PFSK-1 (cell line): ENCODE results near the gene FTH1.

Source experiments
- FOXP2 ChIP-seq: optimal IDR thresholded peaks from 2 replicates; pipeline ENCODE3; 2011; ENCODE audit warnings: borderline replicate concordance, control low read depth, inconsistent platforms; ENCODE audit not compliant: insufficient read depth; ENCODE audit errors: extremely low read length, extremely low read depth
- POLR2AphosphoS5 ChIP-seq: IDR thresholded peaks from 2 replicates; pipeline ENCODE4 v1.6.1; 2012; ENCODE audit warnings: low read depth, mild to moderate bottlenecking, control low read depth, low read length, moderate library complexity
- SIN3A ChIP-seq: IDR thresholded peaks from 2 replicates; pipeline ENCODE4 v1.6.1; 2012; ENCODE audit warnings: mild to moderate bottlenecking, low read length, moderate library complexity, borderline replicate concordance; ENCODE audit not compliant: insufficient read depth
- TAF1 ChIP-seq: IDR thresholded peaks from 2 replicates; pipeline ENCODE4 v1.6.1; 2012; ENCODE audit warnings: low read length, control low read depth, borderline replicate concordance; ENCODE audit not compliant: insufficient read depth
- TF ChIP-seq, protein P1 (sequence below), 2 experiments: IDR thresholded peaks; 2 replicates each; pipeline versions ENCODE4 v1.6.1 to v1.8.0; 2011 to 2012; ENCODE audit warnings: low read depth in 2 of 2, low read length in 2 of 2, control low read depth in 1 of 2, inconsistent platforms in 1 of 2, mild to moderate bottlenecking in 1 of 2, moderate library complexity in 1 of 2; ENCODE audit not compliant: insufficient read depth in 1 of 2

Gene FTH1

DNA sequence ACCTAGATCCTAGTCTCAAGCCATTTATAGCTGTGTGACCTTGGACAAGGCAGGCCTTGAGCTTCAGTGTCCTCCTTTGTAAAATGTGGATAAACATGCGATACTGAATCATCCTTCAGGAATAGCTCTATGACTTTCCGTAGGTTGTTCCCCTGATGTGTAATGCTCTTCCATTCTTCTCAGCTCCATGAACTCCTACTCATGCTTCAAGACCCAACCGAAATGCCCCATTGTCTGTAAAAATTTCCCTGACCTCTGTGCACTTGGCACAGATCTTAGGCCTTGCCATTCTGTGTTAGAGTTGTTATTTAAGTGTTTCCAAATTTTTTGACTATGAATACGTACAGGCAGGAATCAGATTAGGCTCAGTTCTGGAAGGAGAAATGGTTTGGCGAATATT, 20.5 kb downstream of the FTH1 start:
- TF ChIP-seq FOXP2 (no peak), POLR2AphosphoS5 (no peak), TAF1 (no peak), SIN3A (no peak)
- TF ChIP-seq, protein P1, sequence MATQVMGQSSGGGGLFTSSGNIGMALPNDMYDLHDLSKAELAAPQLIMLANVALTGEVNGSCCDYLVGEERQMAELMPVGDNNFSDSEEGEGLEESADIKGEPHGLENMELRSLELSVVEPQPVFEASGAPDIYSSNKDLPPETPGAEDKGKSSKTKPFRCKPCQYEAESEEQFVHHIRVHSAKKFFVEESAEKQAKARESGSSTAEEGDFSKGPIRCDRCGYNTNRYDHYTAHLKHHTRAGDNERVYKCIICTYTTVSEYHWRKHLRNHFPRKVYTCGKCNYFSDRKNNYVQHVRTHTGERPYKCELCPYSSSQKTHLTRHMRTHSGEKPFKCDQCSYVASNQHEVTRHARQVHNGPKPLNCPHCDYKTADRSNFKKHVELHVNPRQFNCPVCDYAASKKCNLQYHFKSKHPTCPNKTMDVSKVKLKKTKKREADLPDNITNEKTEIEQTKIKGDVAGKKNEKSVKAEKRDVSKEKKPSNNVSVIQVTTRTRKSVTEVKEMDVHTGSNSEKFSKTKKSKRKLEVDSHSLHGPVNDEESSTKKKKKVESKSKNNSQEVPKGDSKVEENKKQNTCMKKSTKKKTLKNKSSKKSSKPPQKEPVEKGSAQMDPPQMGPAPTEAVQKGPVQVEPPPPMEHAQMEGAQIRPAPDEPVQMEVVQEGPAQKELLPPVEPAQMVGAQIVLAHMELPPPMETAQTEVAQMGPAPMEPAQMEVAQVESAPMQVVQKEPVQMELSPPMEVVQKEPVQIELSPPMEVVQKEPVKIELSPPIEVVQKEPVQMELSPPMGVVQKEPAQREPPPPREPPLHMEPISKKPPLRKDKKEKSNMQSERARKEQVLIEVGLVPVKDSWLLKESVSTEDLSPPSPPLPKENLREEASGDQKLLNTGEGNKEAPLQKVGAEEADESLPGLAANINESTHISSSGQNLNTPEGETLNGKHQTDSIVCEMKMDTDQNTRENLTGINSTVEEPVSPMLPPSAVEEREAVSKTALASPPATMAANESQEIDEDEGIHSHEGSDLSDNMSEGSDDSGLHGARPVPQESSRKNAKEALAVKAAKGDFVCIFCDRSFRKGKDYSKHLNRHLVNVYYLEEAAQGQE (IDR thresholded peaks at IDR 0.05; ENCODE audit: insufficient read depth in 1 of 2, low read depth in 2 of 2, low read length in 2 of 2) = no peak

DNA sequence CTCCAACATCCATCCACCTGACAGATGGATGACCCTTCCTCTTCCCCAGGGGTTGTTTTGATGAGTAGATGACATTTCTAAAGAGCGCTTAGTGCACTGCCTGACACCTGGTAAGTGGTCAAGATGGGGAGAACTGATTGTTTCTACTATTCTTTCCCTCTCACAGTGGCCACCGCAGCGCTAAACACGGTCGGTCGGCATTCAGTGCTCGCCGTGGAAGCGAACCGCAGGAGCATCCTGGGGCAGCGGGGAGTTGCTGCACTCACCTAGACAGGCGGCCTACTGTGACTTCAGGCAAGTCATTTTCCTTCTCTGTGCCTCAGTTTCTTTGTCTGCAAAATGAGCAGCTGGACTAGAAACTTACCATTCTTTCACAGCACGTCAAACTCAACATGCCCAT, 22.2 kb downstream of the FTH1 start:
- TF ChIP-seq FOXP2 (no peak), SIN3A (no peak), TAF1 (no peak), POLR2AphosphoS5 (no peak)
- TF ChIP-seq, protein P1 (IDR thresholded peaks at IDR 0.05; ENCODE audit: insufficient read depth in 1 of 2, low read depth in 2 of 2, low read length in 2 of 2) = no peak

DNA sequence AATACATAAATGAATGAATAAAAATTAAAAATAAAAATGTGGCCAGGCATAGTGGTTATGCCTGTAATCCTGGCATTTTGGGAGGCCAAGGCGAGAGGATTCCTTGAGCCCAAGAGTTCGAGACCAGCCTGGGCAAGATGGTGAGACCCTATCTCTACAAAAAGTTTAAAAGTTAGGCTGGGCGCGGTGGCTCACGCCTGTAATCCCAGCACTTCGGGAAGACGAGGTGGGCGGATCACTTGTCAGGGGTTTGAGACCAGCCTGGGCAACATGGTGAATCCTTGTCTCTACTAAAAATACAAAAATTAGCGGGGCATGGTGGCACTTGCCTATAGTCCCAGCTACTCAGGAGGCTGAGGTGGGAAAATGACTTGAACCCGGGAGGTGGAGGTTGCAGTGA, 27.0 kb downstream of the FTH1 start:
- TF ChIP-seq FOXP2 = no peak
- TF ChIP-seq TAF1 = no peak
- no peak for TF ChIP-seq SIN3A
- TF ChIP-seq POLR2AphosphoS5 = no peak
- TF ChIP-seq, protein P1 (IDR thresholded peaks at IDR 0.05; ENCODE audit: insufficient read depth in 1 of 2, low read depth in 2 of 2, low read length in 2 of 2) = no peak

DNA sequence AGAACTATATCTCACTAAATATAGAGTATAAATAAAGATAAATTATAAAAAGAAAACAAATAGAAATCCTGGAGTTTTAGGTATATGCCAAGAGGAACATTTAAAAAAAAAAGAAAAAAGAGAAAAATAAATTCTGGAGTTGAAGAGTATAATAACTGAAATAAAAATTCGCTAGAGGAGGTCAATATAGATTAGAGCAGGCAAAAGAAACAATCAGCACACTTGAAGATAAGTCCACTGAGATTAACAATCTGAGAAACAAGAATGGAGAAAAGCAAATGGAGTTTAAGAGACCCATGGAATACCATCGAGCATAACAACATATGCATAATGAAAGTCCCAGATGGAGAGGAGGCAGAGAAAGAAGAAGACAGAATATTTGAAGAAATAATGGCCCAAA, 31.6 kb downstream of the FTH1 start:
- TF ChIP-seq POLR2AphosphoS5 = no peak
- no peak for TF ChIP-seq SIN3A
- no peak for TF ChIP-seq FOXP2
- TF ChIP-seq, protein P1 (IDR thresholded peaks at IDR 0.05; ENCODE audit: insufficient read depth in 1 of 2, low read depth in 2 of 2, low read length in 2 of 2) = no peak
- no peak for TF ChIP-seq TAF1

DNA sequence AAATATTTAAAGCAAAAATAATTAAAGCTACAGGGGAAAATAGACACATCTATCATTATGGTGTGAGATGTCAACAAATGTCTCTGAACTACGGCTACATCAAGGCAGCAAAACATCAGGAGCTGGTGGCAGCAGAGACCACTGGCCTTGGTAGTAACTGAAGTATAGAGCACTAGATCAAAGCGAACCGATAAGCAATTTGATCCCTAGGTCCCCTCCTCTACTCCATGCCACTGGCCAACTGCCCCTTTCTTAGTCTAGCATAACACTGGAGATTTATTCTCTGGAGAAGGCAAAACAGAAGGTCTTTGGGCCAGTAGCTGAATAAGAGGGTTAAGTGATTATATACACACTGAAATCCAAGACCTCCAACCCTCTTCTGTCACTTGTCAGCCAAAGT, 36.5 kb downstream of the FTH1 start:
- no peak for TF ChIP-seq FOXP2
- TF ChIP-seq, protein P1 (IDR thresholded peaks at IDR 0.05; ENCODE audit: insufficient read depth in 1 of 2, low read depth in 2 of 2, low read length in 2 of 2) = no peak
- no peak for TF ChIP-seq POLR2AphosphoS5
- TF ChIP-seq SIN3A = no peak
- no peak for TF ChIP-seq TAF1
